ENCODE results near the gene RRP7A. TPM values are rescaled to one million over a fixed set of nuclear protein-coding genes. Genes with fewer than 3 reads are reported as not detected.
"Not testable (repeated sequence)": the region's sequence is repeated elsewhere in the genome, so short reads cannot be mapped to it uniquely, and the experiment has no call there.

RRP7A gene
- total RNA-seq, 1 donor from 2014 or later, result 39.8 TPM

DNA sequence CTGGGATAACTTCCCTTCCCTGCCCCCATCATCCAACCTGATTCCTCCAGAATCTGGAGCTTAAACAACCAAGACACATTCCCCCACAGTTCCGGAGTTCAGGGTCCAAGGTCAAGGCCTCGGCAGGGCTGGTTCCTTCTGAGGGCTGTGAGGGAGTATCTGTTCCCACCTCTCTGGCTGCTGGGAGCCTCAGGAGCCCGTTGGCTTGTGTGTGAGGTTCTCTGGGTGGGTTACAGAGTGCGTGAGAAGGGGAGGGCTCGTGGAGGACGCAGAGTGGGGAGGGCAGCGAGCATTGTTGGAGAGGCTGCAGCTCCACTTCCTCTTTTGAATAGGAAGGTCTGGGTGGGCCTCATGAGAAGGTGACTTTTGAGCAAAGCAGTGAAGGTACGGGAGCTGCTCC, 42.7 kb upstream of the RRP7A start:
- H3K4me3 ChIP-seq (ENCODE audit: low read depth, low read length), result no peak overlapping the region
- peaks cover 3% of the 10 kb centered on the region for H3K27me3 ChIP-seq (ENCODE audit: control insufficient read depth, insufficient read depth, low read length)
- TF ChIP-seq, protein P1, sequence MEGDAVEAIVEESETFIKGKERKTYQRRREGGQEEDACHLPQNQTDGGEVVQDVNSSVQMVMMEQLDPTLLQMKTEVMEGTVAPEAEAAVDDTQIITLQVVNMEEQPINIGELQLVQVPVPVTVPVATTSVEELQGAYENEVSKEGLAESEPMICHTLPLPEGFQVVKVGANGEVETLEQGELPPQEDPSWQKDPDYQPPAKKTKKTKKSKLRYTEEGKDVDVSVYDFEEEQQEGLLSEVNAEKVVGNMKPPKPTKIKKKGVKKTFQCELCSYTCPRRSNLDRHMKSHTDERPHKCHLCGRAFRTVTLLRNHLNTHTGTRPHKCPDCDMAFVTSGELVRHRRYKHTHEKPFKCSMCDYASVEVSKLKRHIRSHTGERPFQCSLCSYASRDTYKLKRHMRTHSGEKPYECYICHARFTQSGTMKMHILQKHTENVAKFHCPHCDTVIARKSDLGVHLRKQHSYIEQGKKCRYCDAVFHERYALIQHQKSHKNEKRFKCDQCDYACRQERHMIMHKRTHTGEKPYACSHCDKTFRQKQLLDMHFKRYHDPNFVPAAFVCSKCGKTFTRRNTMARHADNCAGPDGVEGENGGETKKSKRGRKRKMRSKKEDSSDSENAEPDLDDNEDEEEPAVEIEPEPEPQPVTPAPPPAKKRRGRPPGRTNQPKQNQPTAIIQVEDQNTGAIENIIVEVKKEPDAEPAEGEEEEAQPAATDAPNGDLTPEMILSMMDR (IDR thresholded peaks at IDR 0.05; ENCODE audit: insufficient read depth, low read length, severe bottlenecking), result no peak
- H3K36me3 ChIP-seq (ENCODE audit: control insufficient read depth, insufficient read depth, low read length), result no peaks in the 10 kb centered on the region
- DNase-seq (ENCODE audit: low read depth), result no peak
- FAIRE-seq, result peak; percentile 58

DNA sequence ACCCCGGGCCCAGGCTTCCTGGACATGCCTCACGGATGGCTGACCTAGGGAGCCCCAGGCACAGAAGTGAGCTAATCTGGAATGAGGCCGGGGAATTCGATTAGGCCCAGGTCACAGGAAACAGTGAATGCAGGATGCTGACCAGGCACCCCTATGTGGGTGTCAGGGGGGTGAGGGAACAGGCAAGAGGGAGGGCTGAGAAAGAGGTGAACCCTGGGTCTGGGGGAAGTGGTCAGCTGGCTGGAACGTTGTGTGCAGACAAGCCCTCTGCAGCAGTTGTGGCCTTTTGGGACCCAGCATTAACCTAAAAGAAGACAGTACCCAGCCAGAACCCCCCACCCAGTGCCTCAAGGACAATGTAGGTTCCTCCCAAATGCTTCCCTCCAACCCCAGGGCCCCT, 42.3 kb upstream of the RRP7A start:
- Histone ChIP-seq H3K4me3 (ENCODE audit: low read depth, low read length) (no peak overlapping the region), H3K36me3 (ENCODE audit: control insufficient read depth, insufficient read depth, low read length) (no peaks in the 10 kb centered on the region), H3K27me3 (ENCODE audit: control insufficient read depth, insufficient read depth, low read length) (peaks cover 3% of the 10 kb centered on the region)
- DNase-seq (ENCODE audit: low read depth), result no peak
- no peak for FAIRE-seq
- TF ChIP-seq, protein P1 (IDR thresholded peaks at IDR 0.05; ENCODE audit: insufficient read depth, low read length, severe bottlenecking), result no peak

DNA sequence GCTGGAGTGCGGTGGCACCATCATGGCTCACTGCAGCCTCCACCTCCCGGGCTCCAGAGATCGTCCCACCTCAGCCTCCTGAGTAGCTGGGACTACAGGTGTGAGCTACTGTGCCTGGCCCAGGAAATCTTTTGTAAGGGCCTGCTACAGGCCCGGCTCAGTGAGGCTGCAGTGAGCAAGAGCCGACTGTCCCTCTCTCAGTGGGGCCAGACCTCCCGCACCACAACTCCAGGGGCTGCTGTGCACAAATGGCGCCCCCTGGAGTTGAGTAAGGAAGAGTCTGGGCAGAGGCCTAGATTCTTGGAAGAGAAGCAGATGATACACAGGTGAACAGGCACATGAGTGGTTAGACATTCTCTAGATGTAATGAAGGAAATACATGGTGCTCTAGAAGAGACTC, 41.2 kb upstream of the RRP7A start:
- TF ChIP-seq, protein P1 (IDR thresholded peaks at IDR 0.05; ENCODE audit: insufficient read depth, low read length, severe bottlenecking), result peak; percentile 58
- FAIRE-seq (no peak), DNase-seq (ENCODE audit: low read depth) (peak; percentile 6)
- Histone ChIP-seq H3K36me3 (ENCODE audit: control insufficient read depth, insufficient read depth, low read length) (no peaks in the 10 kb centered on the region), H3K27me3 (ENCODE audit: control insufficient read depth, insufficient read depth, low read length) (peaks cover 3% of the 10 kb centered on the region), H3K4me3 (ENCODE audit: low read depth, low read length) (no peak overlapping the region)

DNA sequence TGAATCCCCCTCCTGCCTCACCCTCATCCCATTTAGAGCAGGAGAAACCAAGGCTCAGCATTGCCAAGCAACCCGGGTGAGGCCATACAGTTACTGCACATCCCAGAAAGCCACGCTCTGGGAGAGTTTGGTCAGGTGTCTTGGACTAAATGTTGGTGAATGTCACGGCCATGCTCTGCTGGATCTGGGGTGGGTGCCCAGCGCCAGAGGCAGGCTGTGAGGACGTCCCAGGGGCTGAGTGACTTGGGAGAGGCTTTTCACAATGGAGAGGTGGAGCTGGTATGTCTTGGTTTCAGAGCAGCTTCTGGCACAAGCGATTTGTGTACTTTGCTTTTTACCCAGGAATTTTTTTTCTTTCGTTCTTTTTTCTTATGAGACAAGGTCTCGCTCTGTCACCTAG, 40.8 kb upstream of the RRP7A start:
- Histone ChIP-seq H3K36me3 (ENCODE audit: control insufficient read depth, insufficient read depth, low read length) (no peaks in the 10 kb centered on the region), H3K4me3 (ENCODE audit: low read depth, low read length) (no peak overlapping the region), H3K27me3 (ENCODE audit: control insufficient read depth, insufficient read depth, low read length) (peaks cover 3% of the 10 kb centered on the region)
- FAIRE-seq, result no peak
- no peak for DNase-seq (ENCODE audit: low read depth)
- TF ChIP-seq, protein P1 (IDR thresholded peaks at IDR 0.05; ENCODE audit: insufficient read depth, low read length, severe bottlenecking), result no peak

DNA sequence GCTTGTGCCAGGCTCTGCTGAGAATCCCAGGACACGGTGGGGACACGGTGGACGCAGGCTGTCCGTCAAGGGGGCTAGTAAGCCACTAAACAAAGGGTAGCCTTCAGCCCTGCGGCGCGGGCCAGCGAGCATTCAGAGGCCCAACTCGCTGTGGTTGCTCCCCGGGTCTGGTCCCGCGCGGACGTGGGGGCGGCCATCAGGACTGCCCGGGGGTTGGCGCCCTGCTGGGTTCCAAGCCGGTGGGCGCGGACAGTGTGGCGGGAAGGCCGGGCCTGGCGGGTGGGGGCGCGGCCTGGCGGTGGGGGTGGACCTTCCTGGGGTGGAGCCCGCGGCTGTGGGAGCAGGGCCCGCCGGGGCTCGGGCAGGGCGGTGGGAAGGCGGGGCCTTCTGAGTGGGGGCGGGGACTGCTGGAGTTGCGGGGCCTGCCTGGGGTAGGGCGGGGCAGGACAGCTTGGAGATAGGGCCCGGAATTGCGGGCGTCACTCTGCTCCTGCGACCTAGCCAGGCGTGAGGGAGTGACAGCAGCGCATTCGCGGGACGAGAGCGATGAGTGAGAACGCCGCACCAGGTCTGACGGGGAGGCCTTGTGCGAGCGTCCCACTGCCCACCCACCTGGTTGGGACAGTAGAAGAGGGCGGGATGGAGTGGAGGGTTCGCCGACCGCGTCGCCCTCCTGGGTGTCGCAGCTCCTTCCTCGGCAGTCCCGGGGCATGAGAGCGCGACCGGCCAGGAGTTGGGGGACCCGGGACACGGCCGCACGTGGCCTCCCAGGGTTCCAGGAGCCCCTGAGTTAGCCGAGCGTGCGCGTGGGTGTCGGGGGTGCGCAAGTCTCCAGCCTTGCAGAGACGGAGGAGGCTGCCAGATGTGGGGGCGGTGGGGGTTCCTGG, 34.1 kb upstream of the RRP7A start, which contains the start of gene SERHL2:
Gene SERHL2, plus strand, starts transcription at position 482 of the 887 bp plus-strand sequence. Its CDS starts 65 bp downstream, at position 547.
- peak within 1 kb of the TSS; percentile 43 for H3K4me3 ChIP-seq (ENCODE audit: low read depth, low read length)
- TF ChIP-seq, protein P1 (IDR thresholded peaks at IDR 0.05; ENCODE audit: insufficient read depth, low read length, severe bottlenecking), result no peak
- H3K27me3 ChIP-seq (ENCODE audit: control insufficient read depth, insufficient read depth, low read length), result no peaks in the 10 kb centered on the region
- DNase-seq (ENCODE audit: low read depth), result peak; percentile 38
- FAIRE-seq, result no peak
- no peaks in the 10 kb centered on the region for H3K36me3 ChIP-seq (ENCODE audit: control insufficient read depth, insufficient read depth, low read length)

DNA sequence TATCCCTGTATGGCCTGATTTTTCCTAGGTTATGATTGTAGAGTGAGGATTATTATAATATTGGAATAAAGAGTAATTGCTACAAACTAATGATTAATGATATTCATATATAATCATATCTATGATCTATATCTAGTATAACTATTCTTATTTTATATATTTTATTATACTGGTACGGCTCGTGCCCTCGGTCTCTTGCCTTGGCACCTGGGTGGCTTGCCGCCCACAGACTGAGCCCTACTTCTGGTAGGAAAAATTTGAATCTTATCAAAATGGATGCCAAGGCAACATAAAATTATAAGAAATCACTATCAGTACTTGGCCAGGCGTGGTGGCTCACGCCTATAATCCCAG, 32.7 kb upstream of the RRP7A start:
- H3K27me3 ChIP-seq (ENCODE audit: control insufficient read depth, insufficient read depth, low read length); H3K4me3 ChIP-seq (ENCODE audit: low read depth, low read length); DNase-seq (ENCODE audit: low read depth); FAIRE-seq; H3K36me3 ChIP-seq (ENCODE audit: control insufficient read depth, insufficient read depth, low read length): not testable (repeated sequence)

All from bronchial epithelial cell (primary cell).